ENCODE results near the gene RYR3.

GRCh38 chr15:33424025-33424424 lies 113.3 kb downstream of the RYR3 start:
- no peak for TF ChIP-seq CTCF (conservative IDR thresholded peaks at IDR 0.05; ENCODE audit: low read length)
- TF ChIP-seq EZH2phosphoT487 (IDR thresholded peaks at IDR 0.05; ENCODE audit: borderline replicate concordance): no peak
